Measurements from ENCODE around the gene INSC.

DNA sequence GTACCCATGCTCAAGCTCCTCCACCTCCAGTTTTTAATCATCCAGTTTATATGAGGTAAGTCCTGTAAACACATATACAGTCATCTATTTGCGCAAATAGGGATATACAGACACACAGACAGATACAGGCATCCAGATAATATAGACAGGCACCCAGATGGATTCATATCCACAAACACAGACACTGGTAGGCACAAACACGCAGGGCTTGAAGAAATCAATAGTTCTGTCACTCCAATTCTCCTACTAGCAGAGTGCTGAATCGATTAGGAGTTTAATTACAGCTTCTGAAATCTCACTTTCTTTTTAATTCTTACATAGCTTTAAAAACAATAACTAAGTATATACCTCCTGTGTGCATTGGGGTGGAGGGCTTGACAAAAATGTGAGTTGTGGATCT lies 56.0 kb downstream of the INSC start:
- TF ChIP-seq GABPA (tag; conservative IDR thresholded peaks at IDR 0.05; ENCODE audit: low read depth) (no peak), NR3C1 (CRISPR knock-in tag; IDR thresholded peaks at IDR 0.05) (no peak), ZNF76 (CRISPR knock-in tag; IDR thresholded peaks at IDR 0.05; ENCODE audit: borderline replicate concordance) (no peak), NFXL1 (CRISPR knock-in tag; IDR thresholded peaks at IDR 0.05) (no peak), ZNF347 (CRISPR knock-in tag; IDR thresholded peaks at IDR 0.05; ENCODE audit: low read depth) (no peak), EZH2 (IDR thresholded peaks at IDR 0.05; ENCODE audit: borderline replicate concordance, low read depth, low read length) (no peak), ZKSCAN3 (CRISPR knock-in tag; IDR thresholded peaks at IDR 0.05) (no peak), NR2C2 (CRISPR knock-in tag; IDR thresholded peaks at IDR 0.05) (no peak), NR2C2 (tag; IDR thresholded peaks at IDR 0.05) (no peak), TGIF2 (CRISPR knock-in tag; IDR thresholded peaks at IDR 0.05) (no peak), ZNF384 (IDR thresholded peaks at IDR 0.05; ENCODE audit: low read depth, low read length) (no peak), POLR3A (IDR thresholded peaks at IDR 0.05; ENCODE audit: borderline replicate concordance, extremely low read depth, insufficient read depth, insufficient read length) (no peak), RNF2 (IDR thresholded peaks at IDR 0.05) (no peak)
